Inflammatory macrophage treated with lipopolysaccharide for 1 hour (primary cell): ENCODE results near the gene WDR47.
"Not testable (repeated sequence)": the region's sequence is repeated elsewhere in the genome, so short reads cannot be mapped to it uniquely, and the experiment has no call there.

Experiments
- DNase-seq, 2 donors: peaks; one replicate each; pipeline ENCODE4 v3.0.0-alpha.2; 2020 to 2022

Gene WDR47

GRCh38 chr1:109050228-109050995, 8.5 kb upstream of the WDR47 start:
- no peak for DNase-seq

GRCh38 chr1:109048335-109048734, 6.4 kb upstream of the WDR47 start:
- no peak for DNase-seq

GRCh38 chr1:109047339-109047738, 5.4 kb upstream of the WDR47 start:
- DNase-seq, result no peak

- no peak for DNase-seq
Measured at GRCh38 chr1:109046671-109047070, 4.8 kb upstream of the WDR47 start.

GRCh38 chr1:109045595-109045994, 3.7 kb upstream of the WDR47 start:
- no peak for DNase-seq

GRCh38 chr1:109040989-109041620, 797 bp downstream of the WDR47 start:
- peak; percentile 13 to 19 for DNase-seq

GRCh38 chr1:109040627-109040988, 1.3 kb downstream of the WDR47 start:
- peak in 1 of 2 donors; percentile 25 for DNase-seq

- no peak for DNase-seq
Measured at GRCh38 chr1:109034382-109034781, 7.5 kb downstream of the WDR47 start.

GRCh38 chr1:109029493-109029892, 12.4 kb downstream of the WDR47 start:
- not testable (repeated sequence) for DNase-seq

GRCh38 chr1:109027841-109028240, 14.1 kb downstream of the WDR47 start:
- peak; percentile 7 to 10 for DNase-seq

- DNase-seq, result no peak
Measured at GRCh38 chr1:109025694-109026093, 16.2 kb downstream of the WDR47 start.

GRCh38 chr1:109024646-109025045, 17.3 kb downstream of the WDR47 start:
- no peak for DNase-seq

GRCh38 chr1:109020693-109021257, 21.1 kb downstream of the WDR47 start:
- DNase-seq, result no peak

GRCh38 chr1:109017719-109018118, 24.2 kb downstream of the WDR47 start:
- DNase-seq, result not testable (repeated sequence)

- DNase-seq, result no peak
Measured at GRCh38 chr1:109017134-109017533, 24.8 kb downstream of the WDR47 start.

GRCh38 chr1:109011335-109011734, 30.6 kb downstream of the WDR47 start:
- DNase-seq, result no peak

- DNase-seq, result not testable (repeated sequence)
Measured at GRCh38 chr1:108996622-108997021, 45.3 kb downstream of the WDR47 start.

GRCh38 chr1:108983114-108983513, 58.8 kb downstream of the WDR47 start:
- no peak for DNase-seq

GRCh38 chr1:108976658-108977057, 65.2 kb downstream of the WDR47 start:
- DNase-seq, result no peak

- no peak for DNase-seq
Measured at GRCh38 chr1:108972951-108973350, 69.0 kb downstream of the WDR47 start.

GRCh38 chr1:108969346-108969745, 72.6 kb downstream of the WDR47 start:
- no peak for DNase-seq

GRCh38 chr1:108963052-108963686, 78.7 kb downstream of the WDR47 start, which contains the start of gene CLCC1:
Gene CLCC1, minus strand, starts transcription at chr1:108963484. Its CDS starts 13,047 bp downstream, at chr1:108950437.
- peak; percentile 85 to 91 for DNase-seq

- no peak for DNase-seq
Measured at GRCh38 chr1:108962681-108963051, 79.2 kb downstream of the WDR47 start.
